GM18526 (cell line): ENCODE results near the gene MAMDC2.

ENCODE experiments used
- POLR2A ChIP-seq: IDR thresholded peaks from 3 replicates; pipeline ENCODE4 v1.6.1; 2011; ENCODE audit not compliant: insufficient read length; ENCODE audit errors: extremely low read depth

MAMDC2 gene

GRCh38 chr9:70127540-70128416 lies 84.1 kb downstream of the MAMDC2 start:
- no peak for TF ChIP-seq POLR2A

GRCh38 chr9:70130266-70130665 lies 86.6 kb downstream of the MAMDC2 start:
- TF ChIP-seq POLR2A, result no peak

- TF ChIP-seq POLR2A, result no peak
Observed at GRCh38 chr9:70131296-70131695, 87.6 kb downstream of the MAMDC2 start.

GRCh38 chr9:70133253-70134208 lies 89.9 kb downstream of the MAMDC2 start:
- no peak for TF ChIP-seq POLR2A

- no peak for TF ChIP-seq POLR2A
Observed at GRCh38 chr9:70134360-70134759, 90.7 kb downstream of the MAMDC2 start.

DNA sequence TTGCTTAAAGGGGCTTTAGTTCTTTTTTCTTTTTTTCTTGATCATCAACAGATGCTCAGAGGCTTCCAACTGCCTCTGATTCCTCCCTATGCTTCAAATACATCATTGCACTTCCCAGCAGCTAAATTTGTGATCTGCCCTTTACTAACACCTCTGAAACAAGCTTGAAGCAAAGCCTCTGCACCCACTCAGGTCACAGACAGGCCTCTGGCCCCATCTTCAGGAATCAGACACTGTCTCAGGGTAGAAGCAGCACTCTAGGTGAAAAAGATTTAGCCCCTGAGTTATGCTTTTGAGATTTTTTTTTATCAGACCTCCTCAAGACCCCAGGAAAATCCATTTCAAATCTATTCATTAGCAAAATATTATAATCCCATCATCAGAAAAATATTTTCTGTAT lies 91.5 kb downstream of the MAMDC2 start:
- TF ChIP-seq POLR2A, result no peak

GRCh38 chr9:70136632-70137031 lies 93.0 kb downstream of the MAMDC2 start:
- no peak for TF ChIP-seq POLR2A

DNA sequence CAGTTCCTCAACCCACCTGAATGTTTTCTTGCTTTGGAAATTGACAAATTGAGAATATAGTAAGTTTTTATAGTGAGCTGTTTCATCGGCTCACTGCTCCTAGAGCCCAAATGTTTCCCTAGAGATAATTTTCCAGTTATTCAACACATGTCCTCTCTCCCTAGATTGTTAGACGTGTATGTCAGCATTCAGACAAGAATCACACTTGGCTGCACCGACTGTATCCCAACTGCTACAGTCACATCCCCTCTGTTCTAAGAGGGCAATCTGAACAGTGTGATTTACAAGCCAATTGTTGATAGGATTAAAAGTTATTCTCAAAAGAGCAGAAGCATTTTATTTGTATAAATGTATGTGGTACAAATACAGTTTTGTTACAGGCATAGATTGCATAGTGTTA lies 93.9 kb downstream of the MAMDC2 start:
- TF ChIP-seq POLR2A, result no peak

DNA sequence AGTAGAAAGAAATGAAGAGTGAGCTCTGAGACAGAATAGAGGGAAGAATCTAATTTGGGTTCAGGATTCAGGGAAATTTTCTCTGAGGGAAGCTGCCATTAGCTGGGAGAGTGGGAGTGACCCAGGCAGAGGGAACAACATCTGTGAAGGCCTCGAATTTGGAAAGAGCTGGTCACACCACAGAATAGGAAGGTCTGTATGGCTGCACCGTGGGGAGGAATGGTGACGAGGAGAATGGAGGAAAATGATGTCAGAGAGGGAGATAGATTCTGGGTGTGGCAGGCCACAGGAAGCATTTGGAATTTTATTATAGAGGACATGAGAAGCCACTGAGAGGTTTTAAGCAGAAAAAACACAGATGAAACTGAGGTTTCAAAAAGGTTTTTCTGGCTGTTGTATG lies 98.5 kb downstream of the MAMDC2 start:
- TF ChIP-seq POLR2A, result no peak

- TF ChIP-seq POLR2A, result no peak
Observed at GRCh38 chr9:70143394-70144130, 99.9 kb downstream of the MAMDC2 start.

DNA sequence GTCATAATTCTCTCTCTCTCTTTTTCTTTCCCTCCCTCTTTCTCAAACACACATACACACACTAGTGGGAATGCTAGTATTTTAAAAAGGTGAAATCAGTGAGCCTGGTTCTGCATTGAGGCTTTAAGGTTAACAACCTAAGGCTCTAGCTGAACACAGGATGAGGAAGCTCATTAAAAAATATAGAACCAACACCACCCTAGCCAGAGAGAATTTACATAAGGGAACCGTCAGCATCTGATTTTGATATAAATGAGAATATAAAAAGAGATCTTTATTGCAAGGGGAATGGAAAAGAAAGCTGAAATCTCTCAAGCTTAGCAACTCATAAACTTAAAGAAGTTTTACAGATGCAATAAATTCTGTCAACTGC lies 100.5 kb downstream of the MAMDC2 start:
- TF ChIP-seq POLR2A, result no peak

GRCh38 chr9:70145981-70146380 lies 102.3 kb downstream of the MAMDC2 start:
- no peak for TF ChIP-seq POLR2A

DNA sequence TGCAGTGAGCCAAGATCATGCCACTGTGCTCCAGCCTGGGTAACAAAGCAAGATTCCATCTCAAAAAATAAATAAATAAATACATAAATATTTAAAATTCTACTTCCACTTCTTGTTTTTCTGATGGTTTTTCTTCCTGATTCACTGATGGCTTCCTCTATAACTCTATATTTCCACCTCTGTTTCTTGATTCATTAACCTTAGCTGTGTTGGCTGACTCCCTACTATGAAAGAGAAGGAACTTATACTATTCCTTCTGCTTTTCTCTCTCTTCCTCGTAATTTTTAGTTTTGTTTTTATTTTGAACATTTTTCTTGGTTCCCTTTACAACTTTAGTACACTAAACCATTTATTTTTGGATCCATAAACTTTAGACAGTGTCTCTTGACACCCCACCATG lies 103.5 kb downstream of the MAMDC2 start:
- TF ChIP-seq POLR2A, result no peak

- no peak for TF ChIP-seq POLR2A
Observed at GRCh38 chr9:70147651-70148050, 104.0 kb downstream of the MAMDC2 start.

GRCh38 chr9:70152350-70152749 lies 108.7 kb downstream of the MAMDC2 start:
- no peak for TF ChIP-seq POLR2A

GRCh38 chr9:70156729-70157128 lies 113.1 kb downstream of the MAMDC2 start:
- no peak for TF ChIP-seq POLR2A

GRCh38 chr9:70159630-70160029 lies 116.0 kb downstream of the MAMDC2 start:
- no peak for TF ChIP-seq POLR2A
